ENCODE data around the gene DNAJA1.

- no peak for TF ChIP-seq CTCF (IDR thresholded peaks at IDR 0.05)
- no peak for TF ChIP-seq POLR2A (IDR thresholded peaks at IDR 0.05)
Measured at GRCh38 chr9:32989660-32990059, 35.4 kb upstream of the DNAJA1 start.
